AML-193 (cell line): Measurements from ENCODE around the gene FMOD.

Source experiments
- DNase-seq, 2 experiments: peaks; one replicate each; lab custom pipeline; 2025; lab: John Stamatoyannopoulos, UW

FMOD gene

DNA sequence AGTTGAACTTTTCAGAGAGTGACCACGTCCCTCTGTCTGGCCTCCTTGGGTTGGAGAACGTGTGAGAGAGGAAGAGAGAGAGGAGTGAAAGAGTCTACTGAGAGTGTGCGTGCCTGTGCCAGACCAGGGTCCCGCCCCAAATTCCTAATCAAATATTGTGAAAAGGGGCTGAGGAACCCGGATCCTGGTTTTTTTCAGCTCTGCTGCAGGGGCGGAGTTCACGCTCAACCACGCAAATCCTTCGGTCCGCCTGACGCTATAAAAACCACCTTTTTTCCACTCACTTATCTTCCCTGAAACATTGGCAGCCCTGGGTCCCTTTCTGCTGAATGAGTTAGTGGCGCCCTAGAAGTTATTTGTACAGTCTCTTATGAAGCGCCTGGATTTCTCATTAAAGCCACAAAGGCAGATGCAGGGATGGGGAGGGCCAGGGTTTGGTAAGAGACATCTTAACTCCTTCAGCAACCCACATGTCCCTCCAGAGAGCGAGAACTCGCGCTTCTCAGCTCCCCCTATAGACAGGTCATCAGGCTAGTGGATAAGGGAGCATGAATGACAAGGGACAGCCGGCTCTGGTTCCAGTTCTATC is at the start of gene FMOD:
TSS of gene FMOD (minus strand) at position 86 of the 589 bp plus-strand sequence. CDS start 2,852 bp downstream, outside the sequence.
- DNase-seq: no peak

DNA sequence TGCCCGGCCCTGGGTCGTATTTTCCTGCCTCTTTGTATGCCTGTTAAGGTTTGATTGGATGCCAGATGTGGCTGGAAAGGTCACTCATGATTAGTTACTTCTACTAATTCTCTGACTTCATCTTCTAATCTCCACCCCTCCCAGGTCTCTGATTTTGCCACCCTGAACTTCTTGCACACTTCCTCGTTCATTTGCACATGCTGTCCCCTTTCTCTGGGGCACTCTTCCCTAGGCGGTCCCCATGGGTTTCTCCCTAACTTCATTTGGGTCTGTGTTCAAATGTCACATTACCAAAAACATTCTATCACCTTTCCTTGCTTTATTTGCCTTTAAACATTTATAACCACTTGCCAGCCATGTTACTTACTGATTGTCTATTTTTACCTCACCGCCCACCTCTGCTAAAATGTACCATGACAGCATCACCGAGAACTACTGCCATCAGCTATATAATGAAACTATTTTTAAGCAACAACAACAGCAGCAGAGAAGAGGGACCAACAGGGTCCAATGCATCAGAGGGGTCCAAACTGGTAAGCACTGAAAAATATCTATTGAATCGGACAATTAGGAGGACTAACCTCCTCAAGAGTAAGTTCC is 45.8 kb upstream of the FMOD start:
- no peak for DNase-seq

DNA sequence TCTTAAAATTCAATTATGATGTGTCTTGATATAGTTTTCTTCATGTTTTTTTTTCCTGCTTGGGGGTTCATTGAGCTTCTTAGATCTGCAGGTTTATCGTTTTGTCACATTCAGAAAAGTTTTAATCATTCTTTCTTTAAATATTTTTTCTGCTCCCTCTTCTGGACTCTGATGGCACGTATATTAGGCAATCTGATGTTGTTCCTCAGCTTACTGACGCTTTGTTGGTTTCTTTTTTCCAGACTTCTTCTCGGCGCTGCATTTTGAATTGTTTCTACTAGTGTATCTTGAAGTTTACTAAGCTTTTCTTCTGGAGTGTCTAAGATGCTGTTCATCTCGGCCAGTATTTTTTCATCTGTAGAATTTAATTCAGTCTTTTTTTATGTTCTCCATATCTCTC is 44.8 kb upstream of the FMOD start:
- DNase-seq: no peak

DNA sequence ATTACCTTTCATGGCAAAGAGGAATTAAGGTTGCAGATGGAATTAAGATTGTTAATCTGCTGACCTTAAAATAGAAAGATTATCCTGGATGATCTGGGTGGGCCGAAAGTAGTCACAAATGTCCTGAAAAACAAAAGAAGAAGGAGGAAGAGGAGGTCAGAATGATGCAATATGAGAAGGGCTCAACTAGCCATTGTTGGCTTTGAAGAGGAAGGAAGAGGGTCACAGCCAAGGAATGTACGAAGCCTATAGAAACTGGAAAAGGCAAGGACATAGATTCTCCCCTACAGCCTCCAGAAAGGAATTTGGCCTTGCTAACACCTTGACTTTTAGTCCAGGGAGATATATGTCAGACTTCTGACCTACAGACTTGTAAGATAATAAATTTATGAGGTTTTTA is 39.4 kb upstream of the FMOD start:
- no peak for DNase-seq

DNA sequence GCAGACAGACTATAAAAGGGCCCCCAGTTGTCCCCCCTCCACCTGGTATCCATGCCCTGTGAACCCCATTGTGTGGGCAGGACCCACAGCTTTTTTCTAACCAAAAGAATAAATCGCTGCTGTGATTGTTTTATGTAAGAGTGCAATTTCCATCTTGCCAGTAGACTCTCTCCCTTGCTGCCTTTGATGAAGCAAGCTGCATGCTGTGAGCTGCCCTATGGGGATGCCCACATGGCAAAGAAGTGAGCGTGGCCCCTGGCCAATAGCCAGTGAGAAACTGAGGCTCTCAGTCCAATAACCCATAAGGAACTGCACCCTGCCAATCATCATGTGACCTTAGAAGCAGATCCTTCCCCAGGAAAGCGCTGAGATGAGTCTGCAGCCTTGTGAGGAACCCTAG is 37.8 kb upstream of the FMOD start:
- no peak for DNase-seq

DNA sequence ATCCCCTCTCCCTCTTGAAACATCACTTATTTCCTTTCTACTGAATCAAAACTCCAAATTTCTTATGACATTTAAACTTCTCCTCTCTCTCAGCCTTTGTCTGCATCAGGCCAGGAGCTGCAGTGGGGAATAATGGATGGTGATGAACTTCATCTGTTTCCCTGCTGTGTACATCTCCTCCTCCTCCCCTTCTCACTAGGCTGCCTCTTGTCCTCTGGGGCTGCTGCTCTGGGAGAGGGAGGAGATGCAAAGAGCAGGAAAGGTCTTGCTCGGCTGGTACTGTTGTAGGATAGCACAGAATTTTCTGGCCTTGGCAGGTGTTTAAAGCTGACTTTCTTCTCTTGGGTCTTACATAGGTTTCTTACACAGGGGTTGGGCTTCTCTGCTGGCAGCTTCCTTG is 31.1 kb upstream of the FMOD start:
- no peak for DNase-seq

DNA sequence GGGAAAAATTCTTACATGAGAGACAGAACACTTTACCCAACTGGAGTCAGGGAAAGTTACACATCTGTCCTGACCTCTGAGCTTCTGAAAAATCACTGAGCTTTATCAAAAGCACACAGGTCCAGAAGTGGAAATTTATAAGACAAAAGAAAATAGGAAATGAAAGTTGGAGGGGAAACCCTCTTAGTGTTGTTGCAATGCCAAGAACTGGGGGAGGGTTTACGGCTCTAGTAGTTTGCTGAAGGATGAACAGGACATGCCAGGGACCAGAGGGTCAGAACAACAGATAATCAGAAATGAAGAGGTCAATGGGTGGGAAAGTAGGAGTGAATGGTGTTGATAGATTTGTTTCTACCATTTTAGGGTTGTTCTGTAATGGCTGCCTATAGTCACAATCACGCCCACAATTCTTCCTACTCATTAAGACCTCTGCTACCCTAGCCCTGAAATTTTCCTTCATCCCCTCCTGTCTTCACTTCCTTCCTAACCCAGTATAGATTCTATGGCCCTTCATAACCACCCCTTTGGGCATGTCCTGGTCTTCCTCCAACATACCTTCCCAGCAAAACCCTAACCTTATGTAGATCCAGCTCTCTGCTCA is 30.3 kb upstream of the FMOD start:
- DNase-seq: no peak

DNA sequence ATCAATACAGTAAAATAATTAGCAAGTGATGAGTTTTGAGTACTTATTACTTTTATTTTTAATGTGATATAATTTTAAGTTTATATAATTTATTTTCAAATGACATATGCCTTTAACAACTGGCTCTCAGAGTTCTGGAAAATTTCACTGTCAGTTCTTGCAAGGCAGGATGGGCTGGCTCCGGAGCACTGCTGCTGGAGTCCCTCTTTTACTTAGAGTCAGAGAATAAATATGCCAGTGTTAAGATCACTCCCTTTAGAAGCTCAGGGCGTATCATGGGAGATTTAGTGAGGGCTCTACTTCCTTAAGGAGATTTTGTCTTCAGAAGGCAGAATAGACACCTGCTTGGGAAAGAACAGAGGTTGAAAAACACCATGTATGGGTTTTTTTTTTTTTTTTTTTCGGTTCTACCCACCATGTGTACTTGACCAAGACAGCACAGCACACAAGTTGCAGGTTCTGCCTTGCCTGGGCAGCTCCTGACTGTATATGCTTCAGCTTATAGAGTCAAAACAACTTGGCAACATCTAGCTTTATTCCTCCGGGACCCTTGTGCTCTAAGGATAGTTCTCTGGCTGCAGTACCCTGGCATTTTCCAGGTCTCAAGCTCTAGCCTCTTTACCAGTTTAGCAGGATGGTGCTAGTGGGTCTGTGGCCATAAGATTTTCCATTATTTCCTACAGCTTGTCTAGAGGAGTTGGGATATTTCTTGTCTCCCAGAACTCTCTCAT is 29.7 kb upstream of the FMOD start:
- DNase-seq: no peak

DNA sequence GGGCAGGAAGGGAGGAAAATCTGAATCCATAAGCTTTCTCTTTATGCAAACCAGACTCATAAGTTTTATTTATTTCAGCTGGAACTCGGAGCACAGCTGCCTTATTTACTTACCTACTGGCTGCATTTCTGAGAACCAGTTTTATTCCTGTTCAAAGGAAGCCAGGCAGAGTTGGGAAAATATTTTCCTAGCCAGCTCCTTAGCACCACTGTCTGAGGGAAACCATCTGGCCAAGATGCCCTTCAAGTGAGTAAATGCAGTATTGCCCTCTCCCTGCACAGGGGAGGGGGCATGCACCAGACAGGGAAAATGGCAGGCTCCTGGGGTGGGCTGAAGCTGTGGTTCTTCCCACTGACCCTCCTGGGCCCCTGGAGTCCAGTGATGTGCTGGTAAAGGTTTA is 28.9 kb upstream of the FMOD start:
- no peak for DNase-seq

DNA sequence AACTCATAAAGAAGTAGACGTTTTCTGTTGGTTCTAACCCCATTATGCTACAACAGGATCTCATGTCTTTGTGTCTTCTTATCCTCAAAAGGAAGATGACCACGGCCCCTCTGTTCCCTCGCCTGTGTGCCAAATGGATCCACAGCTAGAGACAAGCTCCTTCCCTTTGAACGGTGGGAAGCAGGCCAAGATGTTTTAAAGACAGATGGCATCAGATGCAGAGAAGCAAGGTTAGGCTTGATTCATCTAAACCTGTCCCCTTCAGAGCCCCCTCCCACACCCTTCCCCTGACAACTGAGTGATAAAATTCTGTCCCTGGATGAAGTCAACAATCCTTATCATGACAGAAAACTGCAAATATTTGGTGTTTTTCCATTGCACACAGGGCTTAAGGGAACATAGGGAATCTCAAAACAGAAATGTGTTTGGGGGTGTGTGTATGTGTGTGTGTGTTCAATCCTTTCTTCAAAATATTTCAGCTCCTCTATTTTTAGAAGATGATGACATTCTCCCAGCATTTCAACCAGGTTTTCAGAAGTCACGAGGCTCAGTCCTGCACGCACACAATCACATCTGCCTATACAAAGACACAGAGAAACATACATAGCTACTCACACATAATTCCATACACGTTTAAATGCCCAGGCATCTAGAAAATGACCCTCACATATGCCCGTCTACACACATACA is 27.8 kb upstream of the FMOD start:
- no peak for DNase-seq

DNA sequence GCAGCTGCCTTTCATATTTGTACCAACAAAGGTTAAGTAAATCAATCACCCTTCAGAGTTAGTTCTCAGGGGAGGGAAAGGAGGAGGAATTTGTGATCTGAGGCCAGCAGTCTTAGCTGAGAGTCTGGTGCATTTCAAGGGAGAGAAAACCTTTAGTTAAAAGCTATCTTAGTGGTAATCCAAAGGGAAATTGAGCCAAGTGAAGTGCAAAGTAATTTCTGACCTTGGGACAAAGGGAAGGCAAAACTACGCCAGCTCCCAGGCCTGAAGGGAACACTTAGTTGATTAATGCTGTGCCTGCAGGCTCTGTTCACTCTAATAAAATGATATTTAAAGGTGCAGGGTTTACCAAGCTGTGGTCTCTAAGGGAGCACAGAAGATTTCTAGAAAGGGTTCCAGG is 23.1 kb upstream of the FMOD start:
- DNase-seq: no peak

DNA sequence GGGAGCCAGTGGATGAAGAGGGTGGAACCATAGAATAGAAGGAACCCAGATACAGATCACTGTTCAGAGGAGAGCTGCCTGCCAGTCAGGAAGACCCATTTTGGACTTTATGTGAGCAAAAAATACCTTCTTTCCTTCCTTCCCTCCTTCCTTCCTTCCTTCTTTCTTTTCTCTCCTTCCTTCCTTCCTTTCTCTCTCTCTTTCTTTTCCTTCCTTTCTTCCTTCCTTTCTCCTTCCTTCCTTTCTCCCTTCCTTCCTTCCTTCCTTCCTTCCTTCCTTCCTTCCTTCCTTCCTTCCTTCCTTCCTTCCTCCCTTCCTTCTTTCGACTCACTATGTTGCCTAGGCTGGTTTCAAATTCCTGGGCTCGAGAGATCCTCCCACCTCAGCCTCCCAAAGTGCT is 22.1 kb upstream of the FMOD start:
- DNase-seq: no peak

DNA sequence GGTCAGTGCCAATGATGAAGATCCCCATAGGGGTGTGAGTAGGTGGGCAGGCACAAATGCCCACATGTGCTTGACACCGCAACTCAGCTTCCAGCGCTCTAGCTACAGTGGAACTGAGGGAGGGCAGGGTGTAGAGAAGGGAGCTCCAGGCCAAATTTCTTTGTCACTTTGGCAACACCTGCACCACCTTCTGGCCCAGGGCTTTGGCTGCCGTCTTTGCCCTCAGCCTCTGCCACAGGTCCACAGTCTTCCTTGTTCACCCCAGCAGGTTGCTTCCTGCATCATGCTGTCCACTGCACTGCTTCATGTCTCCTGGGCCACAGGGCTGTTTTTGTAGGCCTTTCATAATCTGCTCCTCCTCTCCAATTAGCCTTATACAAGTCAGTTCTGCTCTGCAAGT is 20.4 kb upstream of the FMOD start:
- DNase-seq: no peak

DNA sequence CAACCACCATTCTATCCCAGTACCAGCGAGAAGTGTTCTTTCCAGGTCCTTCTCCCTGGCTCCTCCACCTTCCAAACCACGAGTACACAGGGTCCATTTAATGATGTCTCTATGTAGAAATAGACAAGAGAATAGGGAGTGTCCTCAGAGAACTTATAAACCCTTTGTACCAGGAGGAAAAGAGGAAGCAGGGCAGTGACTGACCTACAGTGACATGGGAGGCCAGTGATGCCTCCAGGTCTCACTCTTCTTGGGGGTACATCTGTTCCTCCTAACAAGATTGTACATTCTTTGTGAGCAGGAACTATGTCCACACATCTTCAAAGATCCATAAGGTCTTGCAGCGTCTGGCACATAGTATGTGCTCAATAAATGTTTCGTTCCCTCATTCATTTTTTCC is 18.7 kb upstream of the FMOD start:
- peak; percentile 35 to 39 for DNase-seq

DNA sequence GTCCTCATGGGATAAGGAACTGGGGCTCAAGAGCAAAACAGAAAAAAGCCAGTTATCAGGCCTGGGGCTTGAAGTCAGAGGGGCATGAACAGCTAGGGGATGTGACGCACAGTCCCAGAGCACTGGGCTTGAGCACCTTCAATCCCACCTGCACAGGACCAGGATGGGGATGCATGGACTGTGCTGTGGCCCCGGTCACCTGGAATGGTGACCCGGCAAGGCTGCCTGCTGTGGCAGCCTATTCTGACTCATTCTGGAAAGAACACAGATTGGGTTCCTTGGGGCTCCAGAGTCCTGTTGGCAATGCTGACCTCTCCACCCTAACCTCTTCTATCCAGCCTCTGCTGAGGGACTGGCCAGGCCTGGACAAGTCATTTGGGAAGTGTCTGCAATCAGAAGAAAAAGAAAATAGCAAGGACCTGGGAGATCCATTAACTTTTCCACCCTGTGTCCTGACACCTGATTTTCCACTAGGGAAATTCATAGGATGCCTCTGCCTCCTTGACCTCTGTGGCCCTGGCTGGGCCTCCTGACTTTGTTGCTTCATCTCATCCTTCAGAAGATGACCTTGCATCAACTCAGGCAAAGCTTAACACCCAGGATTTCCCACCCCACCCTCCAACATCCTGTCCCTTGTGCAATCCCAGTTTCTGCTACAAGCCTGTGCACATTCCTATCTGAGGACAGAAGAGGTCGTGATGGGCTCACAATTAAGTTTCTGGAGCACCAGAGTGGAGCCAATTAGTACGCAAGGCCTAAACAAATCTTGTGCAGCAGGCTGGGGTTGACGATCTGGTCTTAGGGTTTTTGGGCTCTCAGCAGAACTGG is 17.9 kb upstream of the FMOD start:
- peak; percentile 70 to 74 for DNase-seq

DNA sequence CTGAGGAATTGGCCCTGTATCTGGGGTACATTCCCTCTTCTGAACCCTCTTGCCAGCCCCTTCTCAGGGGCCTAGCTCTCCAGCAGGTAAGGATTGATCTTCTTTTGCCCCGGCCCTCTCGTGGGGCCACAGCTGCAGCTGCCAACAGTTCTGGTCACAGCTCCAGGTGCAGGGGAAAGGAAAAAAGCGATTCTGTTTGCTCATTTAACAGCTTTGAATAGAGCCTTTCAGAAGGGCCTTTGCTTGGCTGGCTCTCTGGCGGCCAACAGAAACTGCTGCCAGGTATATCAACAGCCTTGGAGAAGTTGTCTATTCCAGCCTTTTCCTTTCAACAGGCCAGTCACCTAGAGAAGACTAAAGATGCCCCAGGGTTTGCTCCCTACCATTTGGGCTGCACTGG is 16.1 kb upstream of the FMOD start:
- DNase-seq: no peak

DNA sequence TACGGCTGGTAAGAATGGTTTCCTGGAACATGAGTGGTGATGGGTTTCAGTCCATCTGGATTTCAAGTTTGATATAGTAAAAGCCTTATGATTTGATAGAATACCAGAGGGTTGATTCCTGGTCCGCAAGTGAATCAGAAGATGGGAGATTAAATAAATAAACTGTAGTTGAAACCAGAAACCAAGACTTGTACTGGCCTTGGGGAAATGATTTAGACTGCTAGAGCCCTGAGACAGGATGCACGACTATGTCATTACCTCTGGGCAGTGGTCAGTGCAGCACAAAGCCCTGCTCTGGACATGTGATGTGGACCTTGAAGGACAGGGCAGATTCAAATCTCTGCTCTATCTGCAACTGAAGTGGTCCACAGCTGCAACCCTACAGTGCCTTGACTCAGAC is 15.6 kb upstream of the FMOD start:
- no peak for DNase-seq

DNA sequence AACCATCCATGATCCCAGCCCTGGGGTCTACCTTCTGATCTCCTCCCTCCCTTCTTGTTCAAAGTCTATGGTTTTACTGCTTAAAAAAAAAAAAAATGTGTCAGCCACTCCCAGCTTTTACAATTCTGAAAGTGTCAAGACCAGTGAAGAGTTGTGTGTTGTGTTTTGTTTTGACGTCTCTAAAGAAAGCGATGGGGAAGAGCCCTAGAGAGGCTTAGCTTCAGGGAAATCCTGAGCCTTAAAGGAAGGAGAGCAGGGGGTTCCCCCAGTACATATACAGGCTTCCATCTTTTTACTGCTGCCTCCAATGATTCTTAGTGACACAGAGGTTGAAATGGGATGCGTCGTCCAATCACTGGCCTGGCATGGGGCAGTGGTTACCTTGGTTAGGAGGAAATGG is 13.9 kb upstream of the FMOD start:
- DNase-seq: no peak

DNA sequence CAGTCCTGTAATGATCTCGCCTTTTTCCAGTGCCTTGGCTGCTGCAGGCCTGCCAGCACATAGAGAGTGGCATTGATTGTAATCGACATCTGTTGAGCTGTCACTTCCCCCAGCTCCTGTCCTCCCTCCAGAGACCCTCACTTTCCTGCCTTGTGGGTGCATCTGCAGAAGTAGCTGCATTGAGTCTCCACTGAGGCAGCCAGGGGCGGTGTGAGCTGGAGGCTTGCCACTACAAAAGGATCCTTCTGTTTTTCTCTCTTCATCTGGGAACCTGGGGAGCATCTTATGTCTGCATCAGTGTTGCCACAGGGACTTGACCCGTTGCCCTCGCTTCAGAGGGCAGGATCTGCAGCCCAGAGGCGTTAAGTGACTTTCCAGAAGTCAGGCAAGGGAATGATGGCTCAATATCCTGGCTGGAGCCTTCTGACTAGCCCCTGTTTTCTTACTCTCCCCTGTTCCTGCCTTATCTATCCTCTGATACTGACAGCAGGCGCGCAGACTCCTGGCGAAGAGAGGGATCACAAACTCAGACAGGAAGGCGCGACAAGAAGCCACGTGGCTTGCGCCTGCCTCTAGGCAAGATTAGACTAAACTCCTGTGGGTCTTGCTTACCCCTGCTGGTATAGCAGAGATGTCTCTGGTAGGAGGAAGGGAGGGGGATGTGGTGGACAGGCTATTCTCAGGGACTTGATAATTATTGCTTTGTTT is 13.3 kb upstream of the FMOD start:
- no peak for DNase-seq

DNA sequence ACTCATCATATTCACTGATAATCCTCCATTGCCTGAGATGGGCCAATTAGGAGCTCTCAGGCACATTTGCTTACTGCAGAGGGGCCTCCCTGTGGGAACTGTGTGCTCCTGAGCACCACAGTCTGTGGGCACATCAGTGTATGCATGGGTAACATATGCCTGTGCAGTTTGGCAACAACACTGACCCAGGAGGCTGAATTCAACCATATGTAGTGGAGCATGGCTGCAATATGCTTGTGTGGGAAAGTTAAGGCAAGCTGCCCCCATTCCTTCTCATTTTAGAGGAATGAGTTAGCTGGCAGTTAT is 11.8 kb upstream of the FMOD start:
- no peak for DNase-seq
